CD14-positive monocyte (primary cell): ENCODE results near the gene PATL2. TPM values are rescaled to one million over a fixed set of nuclear protein-coding genes. Genes with fewer than 3 reads are reported as not detected.
"Not testable (repeated sequence)": the region's sequence is repeated elsewhere in the genome, so short reads cannot be mapped to it uniquely, and the experiment has no call there.

ENCODE experiments used
- DNase-seq, 3 donors: peaks; one replicate each; pipeline ENCODE4 v3.0.0-alpha.2; 2011 to 2022
- H2AFZ ChIP-seq: 2 replicates; pipeline ENCODE4 v1.6.0; 2012; ENCODE audit warnings: mild to moderate bottlenecking, low read depth, low read length, inconsistent platforms; ENCODE audit not compliant: insufficient read depth, poor library complexity, severe bottlenecking
- H3K27ac ChIP-seq, 2 donors: 1 replicate in 1 of 2; 2 replicates in 1 of 2; pipeline ENCODE4 v1.5.1; 2012 to 2013; ENCODE audit warnings: low read length in 2 of 2, control low read depth in 1 of 2, inconsistent platforms in 1 of 2, low read depth in 1 of 2, mild to moderate bottlenecking in 1 of 2
- H3K27me3 ChIP-seq, 2 donors: one replicate each; pipeline versions ENCODE4 v1.6.0 to v1.6.1; 2011 to 2013; ENCODE audit warnings: low read length in 2 of 2; ENCODE audit not compliant: control insufficient read depth in 2 of 2, insufficient read depth in 2 of 2
- H3K36me3 ChIP-seq, 2 donors: replicated peaks in 1 of 2; 1 replicate in 1 of 2; 2 replicates in 1 of 2; pipeline versions ENCODE4 v1.5.1 to v1.6.1; 2012 to 2013; ENCODE audit warnings: low read length in 2 of 2, control low read depth in 1 of 2, inconsistent platforms in 1 of 2, mild to moderate bottlenecking in 1 of 2; ENCODE audit not compliant: insufficient read depth in 2 of 2, control insufficient read depth in 1 of 2
- H3K4me1 ChIP-seq, 2 donors: 1 replicate in 1 of 2; 2 replicates in 1 of 2; pipeline versions ENCODE4 v1.5.1 to v1.6.1; 2012 to 2013; ENCODE audit warnings: low read length in 2 of 2, control low read depth in 1 of 2, inconsistent platforms in 1 of 2, mild to moderate bottlenecking in 1 of 2, moderate library complexity in 1 of 2; ENCODE audit not compliant: insufficient read depth in 2 of 2, control insufficient read depth in 1 of 2
- H3K4me2 ChIP-seq: replicated peaks from 2 replicates; pipeline ENCODE3; 2012; ENCODE audit warnings: low read length, moderate library complexity, mild to moderate bottlenecking; ENCODE audit not compliant: poor library complexity, severe bottlenecking; ENCODE audit errors: extremely low read depth
- H3K4me3 ChIP-seq, 3 experiments: fragments of 200-600 bp in 1 of 3; sonication (generic) in 1 of 3; replicated peaks in 1 of 3; 1 replicate in 2 of 3; 2 replicates in 1 of 3; pipeline ENCODE4 v1.5.1; 2011 to 2013; ENCODE audit warnings: low read length in 3 of 3, mild to moderate bottlenecking in 3 of 3, control low read depth in 2 of 3, low read depth in 2 of 3, inconsistent platforms in 1 of 3, moderate library complexity in 1 of 3
- H3K79me2 ChIP-seq: 2 replicates; pipeline ENCODE4 v1.6.0; 2012; ENCODE audit warnings: mild to moderate bottlenecking, control low read depth, inconsistent platforms, low read length, moderate library complexity; ENCODE audit not compliant: insufficient read depth
- H3K9ac ChIP-seq: 2 replicates; pipeline ENCODE4 v1.6.0; 2017; ENCODE audit warnings: low read length, mild to moderate bottlenecking; ENCODE audit not compliant: insufficient read depth, poor library complexity, severe bottlenecking
- H3K9me3 ChIP-seq, 2 donors: replicated peaks in 1 of 2; 1 replicate in 1 of 2; 2 replicates in 1 of 2; pipeline versions ENCODE4 v1.5.1 to v1.6.1; 2012 to 2013; ENCODE audit warnings: low read length in 2 of 2, control low read depth in 1 of 2; ENCODE audit not compliant: control insufficient read depth in 1 of 2, insufficient read depth in 1 of 2
- H4K20me1 ChIP-seq: 2 replicates; pipeline ENCODE4 v1.6.0; 2012; ENCODE audit warnings: mild to moderate bottlenecking, low read length, control low read depth, moderate library complexity; ENCODE audit not compliant: insufficient read depth
- H3K27ac Mint-ChIP-seq, 7 donors: one replicate each; pipeline ENCODE4 v1.8.0; 2020; ENCODE audit warnings: mild to moderate bottlenecking in 7 of 7, mixed read lengths in 7 of 7, moderate library complexity in 6 of 7, inconsistent platforms in 2 of 7
- H3K27me3 Mint-ChIP-seq, 3 donors: one replicate each; pipeline ENCODE4 v1.8.0; 2021 to 2022; ENCODE audit warnings: low read depth in 3 of 3, mild to moderate bottlenecking in 3 of 3, mixed read lengths in 3 of 3, moderate library complexity in 3 of 3, inconsistent platforms in 1 of 3
- H3K36me3 Mint-ChIP-seq, 2 donors: one replicate each; pipeline ENCODE4 v1.8.0; 2020; ENCODE audit warnings: mixed read lengths in 2 of 2, inconsistent platforms in 1 of 2, mild to moderate bottlenecking in 1 of 2
- H3K4me1 Mint-ChIP-seq: one replicate; pipeline ENCODE4 v1.8.0; 2020; ENCODE audit warnings: mild to moderate bottlenecking, mixed read lengths
- H3K4me3 Mint-ChIP-seq, 2 donors: one replicate each; pipeline ENCODE4 v1.8.0; 2020; ENCODE audit warnings: mild to moderate bottlenecking in 2 of 2, mixed read lengths in 2 of 2, moderate library complexity in 1 of 2
- H3K9me3 Mint-ChIP-seq, 7 donors: one replicate each; pipeline ENCODE4 v1.8.0; 2020 to 2022; ENCODE audit warnings: mixed read lengths in 7 of 7, mild to moderate bottlenecking in 6 of 7, moderate library complexity in 6 of 7, inconsistent platforms in 2 of 7
- CTCF ChIP-seq: fragments of 200-600 bp; IDR thresholded peaks from one replicate; pipeline ENCODE4 v1.8.0; 2022; ENCODE audit warnings: antibody characterized with exemption, mild to moderate bottlenecking
- WGBS: methylation state at CpG from one replicate; pipeline ENCODE4 v1.1.5; 2013; ENCODE audit warnings: missing lambda C conversion rate; ENCODE audit not compliant: insufficient coverage; 5-methylcytosine and 5-hydroxymethylcytosine counted together
- intact Hi-C, 2 donors: fragments of 100-400 bp; cut with micrococcal nuclease; formaldehyde crosslinking; loops; one replicate each; pipeline versions ENCODE4 v1.15.0 to v1.15.1; 2023
- polyA plus RNA-seq, 3 donors: library from polyadenylated mRNA; depleted of rRNA in 1 of 3; unstranded in 2 of 3; stranded (reverse) in 1 of 3; fragments of 300-500 nt in 2 of 3; fragments of >200 nt in 1 of 3; fragmentation: Illumina TruSeq in 2 of 3; gene quantifications; 1 replicate in 2 of 3; 2 replicates in 1 of 3; pipeline ENCODE4 v1.2.3, GENCODE V29; 2012 to 2021

Gene PATL2
- polyA plus RNA-seq, 3 donors: 1.8 to 14.4 (median 1.9) TPM

- no peaks in the 10 kb centered on the region for H4K20me1 ChIP-seq
- intact Hi-C loops: loop anchor here (2.0 to 10.0 kb wide), 3 partner anchors 16 to 726 kb away; partner anchors contain the start of genes B2M (in 1 of the 2) and PATL2 (in 1 of the 2)
- H3K4me3 ChIP-seq: peak overlapping the region; percentile 78 to 93 (median 80)
- no peaks in the 10 kb centered on the region for H3K27me3 ChIP-seq
- peak; percentile 99 for DNase-seq
- H3K27ac ChIP-seq: peak overlapping the region; percentile 90 to 99
- H3K9me3 ChIP-seq: no peaks in the 10 kb centered on the region
- H3K9ac ChIP-seq: peak overlapping the region; percentile 96
- peaks cover 0 to 3% (median 0%) of the 10 kb centered on the region in 7 donors for H3K9me3 Mint-ChIP-seq
- no peak for TF ChIP-seq CTCF
- H3K36me3 ChIP-seq: peaks cover 0 to 14% of the 10 kb centered on the region in 2 donors
- H3K4me1 ChIP-seq: peaks cover 58 to 68% of the 10 kb centered on the region in 2 donors
- H3K27ac Mint-ChIP-seq: peak overlapping the region; percentile 99 to 100 (median 100)
- 0% methylated on average over 25 of the region's 36 CpGs for WGBS
- peaks cover 8 to 16% of the 10 kb centered on the region in 2 donors for H3K36me3 Mint-ChIP-seq
- peaks cover 63% of the 10 kb centered on the region for H3K4me1 Mint-ChIP-seq
- H2AFZ ChIP-seq: peak overlapping the region; percentile 65
- peaks cover 0 to 7% (median 0%) of the 10 kb centered on the region in 3 donors for H3K27me3 Mint-ChIP-seq
- H3K4me2 ChIP-seq: peak overlapping the region; percentile 86
- H3K4me3 Mint-ChIP-seq: peak overlapping the region; percentile 96 to 98
- H3K79me2 ChIP-seq: peaks cover 62% of the 10 kb centered on the region
Measured at GRCh38 chr15:44728576-44729407, 17.7 kb upstream of the PATL2 start.

GRCh38 chr15:44728232-44728575, 17.1 kb upstream of the PATL2 start:
- peak overlapping the region; percentile 99 to 100 (median 100) for H3K27ac Mint-ChIP-seq
- H3K27ac ChIP-seq: peak overlapping the region; percentile 90 to 99

More at GRCh38 chr15:44728232-44728575, 17.1 kb upstream of the PATL2 start:
- not testable (repeated sequence) for H3K4me3 ChIP-seq, H3K27me3 ChIP-seq, DNase-seq, H3K9me3 ChIP-seq, H2AFZ ChIP-seq, H3K27me3 Mint-ChIP-seq, H4K20me1 ChIP-seq, H3K9me3 Mint-ChIP-seq
- peak overlapping the region; percentile 74 for H3K4me2 ChIP-seq
- Mint-ChIP-seq H3K4me1 (peaks cover 64% of the 10 kb centered on the region), H3K36me3 (peaks cover 8 to 16% of the 10 kb centered on the region in 2 donors), H3K4me3 (peak overlapping the region; percentile 21 to 98)
- H3K36me3 ChIP-seq: peaks cover 0 to 14% of the 10 kb centered on the region in 2 donors
- peaks cover 64 to 73% of the 10 kb centered on the region in 2 donors for H3K4me1 ChIP-seq
- 100% methylated on average over 1 of the region's 5 CpGs for WGBS
- intact Hi-C loops: loop anchor here (2.0 to 10.0 kb wide), 3 partner anchors 15 to 727 kb away; partner anchors contain the start of genes B2M (in 1 of the 2) and PATL2 (in 1 of the 2)
- H3K79me2 ChIP-seq: peaks cover 67% of the 10 kb centered on the region
- H3K9ac ChIP-seq: peak overlapping the region; percentile 46
